Keratinocyte (primary cell): ENCODE measurements around the gene THTPA. TPM values are rescaled to one million over a fixed set of nuclear protein-coding genes. Genes with fewer than 3 reads are reported as not detected.

Source experiments
- DNase-seq: peaks from one replicate; pipeline ENCODE4 v3.0.0-alpha.2; 2011; ENCODE audit warnings: low read depth, missing footprints, low spot score
- FAIRE-seq: peaks from 2 replicates; lab custom pipeline; 2011; peaks lifted over from hg19 to GRCh38; lab: Jason Lieb, UNC
- H2AFZ ChIP-seq: 2 replicates; pipeline ENCODE4 v1.6.0; 2012; ENCODE audit warnings: low read length, control low read depth, inconsistent platforms; ENCODE audit not compliant: control insufficient read depth
- H3K27ac ChIP-seq: 2 replicates; pipeline ENCODE4 v1.5.1; 2011; ENCODE audit warnings: low read length; ENCODE audit not compliant: control insufficient read depth, insufficient read depth
- H3K27me3 ChIP-seq: 3 replicates; pipeline ENCODE4 v1.6.0; 2011; ENCODE audit warnings: low read length; ENCODE audit not compliant: control insufficient read depth, insufficient read depth; ENCODE audit errors: extremely low read depth
- H3K36me3 ChIP-seq, 2 experiments: 2 replicates in 1 of 2; 3 replicates in 1 of 2; pipeline ENCODE4 v1.5.1; 2011; ENCODE audit warnings: low read length in 2 of 2, mild to moderate bottlenecking in 1 of 2; ENCODE audit not compliant: control insufficient read depth in 2 of 2, insufficient read depth in 2 of 2; ENCODE audit errors: extremely low read depth in 1 of 2
- H3K4me1 ChIP-seq: 3 replicates; pipeline ENCODE4 v1.5.1; 2011; ENCODE audit warnings: low read length; ENCODE audit not compliant: control insufficient read depth, insufficient read depth; ENCODE audit errors: extremely low read depth
- H3K4me2 ChIP-seq: 3 replicates; pipeline ENCODE4 v1.6.0; 2011; ENCODE audit warnings: low read depth, low read length; ENCODE audit not compliant: control insufficient read depth, insufficient read depth; ENCODE audit errors: extremely low read depth
- H3K4me3 ChIP-seq, 3 experiments: fragments of 200-600 bp in 1 of 3; sonication (generic) in 1 of 3; 2 replicates in 2 of 3; 3 replicates in 1 of 3; pipeline ENCODE4 v1.5.1; 2011 to 2016; ENCODE audit warnings: low read length in 3 of 3, mild to moderate bottlenecking in 3 of 3, control low read depth in 2 of 3, inconsistent platforms in 1 of 3, low read depth in 1 of 3, mixed read lengths in 1 of 3, mixed run types in 1 of 3, moderate library complexity in 1 of 3; ENCODE audit not compliant: control insufficient read depth in 2 of 3, insufficient read depth in 2 of 3; ENCODE audit errors: extremely low read depth in 1 of 3
- H3K79me2 ChIP-seq: 2 replicates; pipeline ENCODE4 v1.6.0; 2012; ENCODE audit warnings: low read length; ENCODE audit not compliant: control insufficient read depth, insufficient read depth
- H3K9ac ChIP-seq: 3 replicates; pipeline ENCODE4 v1.6.0; 2011; ENCODE audit warnings: low read length; ENCODE audit not compliant: control insufficient read depth, insufficient read depth; ENCODE audit errors: extremely low read depth
- H3K9me1 ChIP-seq: 3 replicates; pipeline ENCODE4 v1.6.0; 2011; ENCODE audit warnings: low read length; ENCODE audit not compliant: control insufficient read depth, insufficient read depth; ENCODE audit errors: extremely low read depth
- H3K9me3 ChIP-seq: 2 replicates; pipeline ENCODE4 v1.5.1; 2012; ENCODE audit warnings: low read depth, low read length; ENCODE audit not compliant: control insufficient read depth
- H4K20me1 ChIP-seq: 3 replicates; pipeline ENCODE4 v1.6.0; 2011; ENCODE audit warnings: low read length; ENCODE audit not compliant: control insufficient read depth, insufficient read depth; ENCODE audit errors: extremely low read depth
- EZH2 ChIP-seq: IDR thresholded peaks from one replicate; pipeline ENCODE4 v1.6.1; 2012; ENCODE audit warnings: inconsistent platforms, mild to moderate bottlenecking, low read length, moderate library complexity
- dilution Hi-C: fragments of 300-500 bp; cut with MboI; formaldehyde crosslinking; loops from one replicate; pipeline ENCODE4 v1.7.0; 2020; ENCODE audit warnings: low sequenced_read_pairs; ENCODE audit not compliant: extremely low pct_ligation_motif_present
- polyA plus RNA-seq, 5 experiments: library from polyadenylated mRNA; depleted of rRNA in 3 of 5; stranded (reverse) in 3 of 5; stranded (forward) in 1 of 5; unstranded in 1 of 5; fragments of >200 nt; gene quantifications; 1 replicate in 1 of 5; 2 replicates in 3 of 5; 3 replicates in 1 of 5; pipeline versions ENCODE4 v1.2.1 to v1.2.3, GENCODE V29; 2011 to 2012; ENCODE audit warnings: missing spikeins in 2 of 5, low read depth in 1 of 5, low replicate concordance in 1 of 5
- TF ChIP-seq, protein P1 (sequence below), 3 experiments: IDR thresholded peaks in 1 of 3; conservative IDR thresholded peaks in 1 of 3; optimal IDR thresholded peaks in 1 of 3; 2 replicates in 2 of 3; 3 replicates in 1 of 3; pipeline versions ENCODE3 to v1.5.1; 2011; ENCODE audit warnings: low read length in 3 of 3, mild to moderate bottlenecking in 3 of 3, moderate library complexity in 2 of 3, control low read depth in 1 of 3, inconsistent platforms in 1 of 3; ENCODE audit not compliant: insufficient read depth in 2 of 3; ENCODE audit errors: extremely low read depth in 1 of 3

Gene THTPA
- polyA plus RNA-seq, 1 donor (not counting 4 experiments of a cell fraction or from before 2014, with no cell fraction given) = 3.2 TPM

DNA sequence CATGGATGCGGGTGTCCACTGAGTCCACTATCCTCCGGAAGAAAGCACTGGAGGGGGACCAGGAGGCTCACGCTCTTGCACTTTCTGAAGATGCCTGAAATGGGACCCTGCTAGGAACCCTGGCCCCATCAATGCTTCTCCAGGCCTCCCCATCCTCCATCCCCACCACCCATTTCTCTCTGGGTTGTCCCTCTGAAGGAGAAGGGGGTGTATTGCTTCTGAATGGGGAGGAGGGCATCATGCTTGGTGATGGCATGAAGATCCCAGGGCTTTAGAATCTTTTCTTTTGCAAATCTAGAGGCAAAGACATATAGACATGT is 23.2 kb downstream of the THTPA start:
- no peaks in the 10 kb centered on the region for H3K9me1 ChIP-seq
- no peaks in the 10 kb centered on the region for H3K79me2 ChIP-seq
- H3K9ac ChIP-seq = no peak overlapping the region
- H4K20me1 ChIP-seq = no peaks in the 10 kb centered on the region
- TF ChIP-seq EZH2 = peak; percentile 12
- TF ChIP-seq, protein P1, sequence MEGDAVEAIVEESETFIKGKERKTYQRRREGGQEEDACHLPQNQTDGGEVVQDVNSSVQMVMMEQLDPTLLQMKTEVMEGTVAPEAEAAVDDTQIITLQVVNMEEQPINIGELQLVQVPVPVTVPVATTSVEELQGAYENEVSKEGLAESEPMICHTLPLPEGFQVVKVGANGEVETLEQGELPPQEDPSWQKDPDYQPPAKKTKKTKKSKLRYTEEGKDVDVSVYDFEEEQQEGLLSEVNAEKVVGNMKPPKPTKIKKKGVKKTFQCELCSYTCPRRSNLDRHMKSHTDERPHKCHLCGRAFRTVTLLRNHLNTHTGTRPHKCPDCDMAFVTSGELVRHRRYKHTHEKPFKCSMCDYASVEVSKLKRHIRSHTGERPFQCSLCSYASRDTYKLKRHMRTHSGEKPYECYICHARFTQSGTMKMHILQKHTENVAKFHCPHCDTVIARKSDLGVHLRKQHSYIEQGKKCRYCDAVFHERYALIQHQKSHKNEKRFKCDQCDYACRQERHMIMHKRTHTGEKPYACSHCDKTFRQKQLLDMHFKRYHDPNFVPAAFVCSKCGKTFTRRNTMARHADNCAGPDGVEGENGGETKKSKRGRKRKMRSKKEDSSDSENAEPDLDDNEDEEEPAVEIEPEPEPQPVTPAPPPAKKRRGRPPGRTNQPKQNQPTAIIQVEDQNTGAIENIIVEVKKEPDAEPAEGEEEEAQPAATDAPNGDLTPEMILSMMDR (optimal IDR thresholded peaks at IDR 0.05 in 1 of 3, IDR thresholded peaks at IDR 0.05 in 1 of 3, conservative IDR thresholded peaks at IDR 0.05 in 1 of 3; ENCODE audit: extremely low read depth in 1 of 3, insufficient read depth in 2 of 3, low read length in 3 of 3) = no peak
- H2AFZ ChIP-seq = no peak overlapping the region
- no peak overlapping the region for H3K4me3 ChIP-seq
- H3K4me1 ChIP-seq = no peaks in the 10 kb centered on the region
- no peak overlapping the region for H3K4me2 ChIP-seq
- FAIRE-seq = no peak
- no peak overlapping the region for H3K27ac ChIP-seq
- H3K36me3 ChIP-seq = no peaks in the 10 kb centered on the region
- peaks cover 50% of the 10 kb centered on the region for H3K27me3 ChIP-seq
- H3K9me3 ChIP-seq = no peaks in the 10 kb centered on the region
- dilution Hi-C loops = no loop called here
- DNase-seq = no peak

DNA sequence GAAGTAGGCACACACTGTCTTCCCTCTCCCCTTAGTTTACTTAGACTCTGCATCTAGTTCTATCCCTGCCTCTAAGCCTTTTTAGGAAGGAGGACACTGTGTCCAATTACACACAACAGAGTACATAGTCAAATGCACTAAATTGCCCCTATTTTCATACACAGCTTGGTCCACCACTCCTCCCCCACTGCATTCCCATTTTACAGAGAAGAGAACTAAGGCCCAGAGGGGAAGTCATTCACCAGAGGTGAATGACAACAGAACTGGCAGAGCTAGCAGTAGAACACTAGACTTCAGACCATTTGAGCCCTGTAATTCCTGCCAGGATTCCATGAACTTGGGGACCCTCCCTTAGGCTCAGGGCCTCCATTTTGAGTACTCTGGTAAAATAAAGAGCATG is 23.7 kb downstream of the THTPA start:
- H3K9me3 ChIP-seq = no peaks in the 10 kb centered on the region
- DNase-seq (no peak), FAIRE-seq (no peak)
- TF ChIP-seq, protein P1 (optimal IDR thresholded peaks at IDR 0.05 in 1 of 3, IDR thresholded peaks at IDR 0.05 in 1 of 3, conservative IDR thresholded peaks at IDR 0.05 in 1 of 3; ENCODE audit: extremely low read depth in 1 of 3, insufficient read depth in 2 of 3, low read length in 3 of 3) = no peak
- TF ChIP-seq EZH2 = no peak
- no peaks in the 10 kb centered on the region for H3K36me3 ChIP-seq
- H3K9me1 ChIP-seq = no peaks in the 10 kb centered on the region
- no peak overlapping the region for H3K4me2 ChIP-seq
- H3K4me1 ChIP-seq = no peaks in the 10 kb centered on the region
- H3K27ac ChIP-seq = no peak overlapping the region
- no peak overlapping the region for H3K4me3 ChIP-seq
- no peak overlapping the region for H3K9ac ChIP-seq
- dilution Hi-C loops = no loop called here
- H3K79me2 ChIP-seq = no peaks in the 10 kb centered on the region
- H2AFZ ChIP-seq = no peak overlapping the region
- peaks cover 50% of the 10 kb centered on the region for H3K27me3 ChIP-seq
- H4K20me1 ChIP-seq = no peaks in the 10 kb centered on the region
